ENCODE results near the gene ZNF143. TPM values are rescaled to one million over a fixed set of nuclear protein-coding genes. Genes with fewer than 3 reads are reported as not detected.
"Not testable (repeated sequence)": the region's sequence is repeated elsewhere in the genome, so short reads cannot be mapped to it uniquely, and the experiment has no call there.

ZNF143 gene
- 14.7 and 19.2 TPM in 2 replicates for total RNA-seq

DNA sequence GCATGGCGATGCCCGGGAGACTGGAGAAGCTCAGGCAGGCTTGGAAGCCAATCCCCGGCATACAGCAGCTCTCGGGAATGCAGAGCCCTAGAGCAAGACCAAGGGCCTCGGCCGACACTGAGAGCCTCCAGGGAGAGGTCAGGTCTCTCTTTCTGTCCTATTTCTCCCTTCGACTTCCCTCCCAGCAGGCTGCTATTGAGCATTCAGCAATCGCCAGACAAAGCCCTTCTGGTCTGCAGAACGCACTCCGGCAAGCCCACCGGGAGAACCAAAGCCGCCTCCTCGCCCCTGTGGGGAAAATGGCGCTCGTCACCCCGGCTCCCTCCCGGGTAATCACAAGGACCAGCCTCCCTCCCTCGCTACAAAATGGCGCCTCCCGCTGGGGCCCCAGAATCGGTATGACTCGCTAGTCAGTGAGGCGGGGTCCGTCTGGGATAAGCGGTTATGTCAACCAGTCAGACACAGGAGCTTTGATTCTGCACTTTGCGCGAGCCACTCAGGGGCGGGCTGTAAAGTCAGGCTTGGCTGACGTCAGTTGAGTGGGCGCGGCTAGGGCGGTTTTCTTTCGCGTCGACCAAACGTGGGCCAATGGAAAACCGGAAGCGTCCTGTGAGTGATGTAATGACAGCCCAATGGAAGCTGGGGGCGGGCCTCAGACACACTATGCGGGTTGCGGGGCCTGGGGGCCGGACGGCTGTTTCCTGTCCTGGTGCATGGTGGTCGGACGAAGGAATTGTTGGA, at the start of gene ZNF143:
TSS of gene ZNF143 (plus strand) at position 691 of the 741 bp plus-strand sequence. CDS start 10,297 bp downstream, outside the sequence.
- Histone ChIP-seq H3K36me3 (ENCODE audit: control insufficient read depth, insufficient read depth, low read length) (no peaks in the 10 kb centered on the region), H3K27me3 (ENCODE audit: control insufficient read depth, insufficient read depth, low read length) (no peaks in the 10 kb centered on the region), H3K4me3 (ENCODE audit: low read depth, low read length) (peak within 1 kb of the TSS; percentile 98)
- TF ChIP-seq, protein P1, sequence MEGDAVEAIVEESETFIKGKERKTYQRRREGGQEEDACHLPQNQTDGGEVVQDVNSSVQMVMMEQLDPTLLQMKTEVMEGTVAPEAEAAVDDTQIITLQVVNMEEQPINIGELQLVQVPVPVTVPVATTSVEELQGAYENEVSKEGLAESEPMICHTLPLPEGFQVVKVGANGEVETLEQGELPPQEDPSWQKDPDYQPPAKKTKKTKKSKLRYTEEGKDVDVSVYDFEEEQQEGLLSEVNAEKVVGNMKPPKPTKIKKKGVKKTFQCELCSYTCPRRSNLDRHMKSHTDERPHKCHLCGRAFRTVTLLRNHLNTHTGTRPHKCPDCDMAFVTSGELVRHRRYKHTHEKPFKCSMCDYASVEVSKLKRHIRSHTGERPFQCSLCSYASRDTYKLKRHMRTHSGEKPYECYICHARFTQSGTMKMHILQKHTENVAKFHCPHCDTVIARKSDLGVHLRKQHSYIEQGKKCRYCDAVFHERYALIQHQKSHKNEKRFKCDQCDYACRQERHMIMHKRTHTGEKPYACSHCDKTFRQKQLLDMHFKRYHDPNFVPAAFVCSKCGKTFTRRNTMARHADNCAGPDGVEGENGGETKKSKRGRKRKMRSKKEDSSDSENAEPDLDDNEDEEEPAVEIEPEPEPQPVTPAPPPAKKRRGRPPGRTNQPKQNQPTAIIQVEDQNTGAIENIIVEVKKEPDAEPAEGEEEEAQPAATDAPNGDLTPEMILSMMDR (IDR thresholded peaks at IDR 0.05; ENCODE audit: insufficient read depth, low read length, poor library complexity, severe bottlenecking): no peak
- DNase-seq (ENCODE audit: low read depth): peak; percentile 98

DNA sequence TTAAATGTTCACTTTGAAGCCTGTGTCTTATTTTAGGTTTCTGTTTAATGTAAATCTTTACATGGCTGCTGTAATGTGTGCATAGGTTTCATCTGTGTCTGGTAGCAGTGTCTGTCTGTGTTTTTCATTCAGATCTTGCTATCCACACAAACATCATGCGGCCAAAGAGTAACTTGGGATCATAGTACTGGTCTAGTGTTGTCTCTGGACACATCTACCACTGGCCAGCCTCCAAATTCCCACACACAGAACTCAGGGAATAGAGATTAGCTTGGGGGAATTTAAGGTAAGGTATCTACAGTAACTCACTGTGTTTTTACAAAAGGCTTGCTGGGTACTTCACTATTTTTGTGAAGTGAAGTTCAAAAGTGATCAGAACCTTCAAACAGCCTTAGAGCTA, 32.1 kb upstream of the ZNF143 start:
- Histone ChIP-seq H3K36me3 (ENCODE audit: control insufficient read depth, insufficient read depth, low read length) (no peaks in the 10 kb centered on the region), H3K4me3 (ENCODE audit: low read depth, low read length) (no peak overlapping the region), H3K27me3 (ENCODE audit: control insufficient read depth, insufficient read depth, low read length) (no peaks in the 10 kb centered on the region)
- TF ChIP-seq, protein P1 (IDR thresholded peaks at IDR 0.05; ENCODE audit: insufficient read depth, low read length, poor library complexity, severe bottlenecking): no peak
- DNase-seq (ENCODE audit: low read depth): no peak

DNA sequence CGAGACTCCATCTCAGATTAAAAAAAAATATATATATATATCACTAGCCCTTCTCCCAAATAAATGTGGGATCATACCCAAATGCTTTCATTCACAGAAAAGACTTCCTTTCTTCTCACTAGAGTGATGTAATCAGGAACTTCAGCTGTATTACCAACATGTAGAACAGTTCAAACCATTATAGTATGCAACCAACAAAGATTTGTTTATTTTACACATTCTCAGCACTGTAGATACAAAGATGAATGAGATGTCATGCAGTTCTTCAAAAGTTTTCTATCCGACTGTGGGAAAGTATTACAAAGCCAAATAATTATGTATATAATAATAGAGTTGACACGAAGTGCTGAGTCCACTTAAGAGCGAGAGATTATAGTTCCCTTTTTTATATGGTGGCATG, 22.2 kb upstream of the ZNF143 start:
- no peak overlapping the region for H3K4me3 ChIP-seq (ENCODE audit: low read depth, low read length)
- DNase-seq (ENCODE audit: low read depth): no peak
- TF ChIP-seq, protein P1 (IDR thresholded peaks at IDR 0.05; ENCODE audit: insufficient read depth, low read length, poor library complexity, severe bottlenecking): no peak
- peaks cover 2% of the 10 kb centered on the region for H3K36me3 ChIP-seq (ENCODE audit: control insufficient read depth, insufficient read depth, low read length)
- no peaks in the 10 kb centered on the region for H3K27me3 ChIP-seq (ENCODE audit: control insufficient read depth, insufficient read depth, low read length)

DNA sequence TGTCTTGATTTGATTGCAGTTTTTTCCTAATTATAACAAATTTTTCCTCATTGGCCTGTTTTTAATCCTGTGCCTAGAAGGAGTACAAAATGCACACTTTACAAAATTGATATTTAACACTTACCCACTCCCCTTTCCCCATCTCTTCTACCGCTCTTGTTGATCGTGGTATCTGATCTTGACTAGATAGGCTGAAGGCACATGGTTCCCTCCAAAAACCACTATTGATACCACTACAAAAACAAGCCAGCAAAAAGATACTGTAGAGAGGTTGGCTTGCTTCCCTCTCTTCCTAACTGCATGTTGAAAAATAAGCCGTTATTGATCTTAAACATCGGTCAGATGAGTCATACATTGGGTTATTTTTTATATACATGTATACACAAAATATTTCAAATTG, 14.6 kb upstream of the ZNF143 start:
- peaks cover 2% of the 10 kb centered on the region for H3K36me3 ChIP-seq (ENCODE audit: control insufficient read depth, insufficient read depth, low read length)

DNA sequence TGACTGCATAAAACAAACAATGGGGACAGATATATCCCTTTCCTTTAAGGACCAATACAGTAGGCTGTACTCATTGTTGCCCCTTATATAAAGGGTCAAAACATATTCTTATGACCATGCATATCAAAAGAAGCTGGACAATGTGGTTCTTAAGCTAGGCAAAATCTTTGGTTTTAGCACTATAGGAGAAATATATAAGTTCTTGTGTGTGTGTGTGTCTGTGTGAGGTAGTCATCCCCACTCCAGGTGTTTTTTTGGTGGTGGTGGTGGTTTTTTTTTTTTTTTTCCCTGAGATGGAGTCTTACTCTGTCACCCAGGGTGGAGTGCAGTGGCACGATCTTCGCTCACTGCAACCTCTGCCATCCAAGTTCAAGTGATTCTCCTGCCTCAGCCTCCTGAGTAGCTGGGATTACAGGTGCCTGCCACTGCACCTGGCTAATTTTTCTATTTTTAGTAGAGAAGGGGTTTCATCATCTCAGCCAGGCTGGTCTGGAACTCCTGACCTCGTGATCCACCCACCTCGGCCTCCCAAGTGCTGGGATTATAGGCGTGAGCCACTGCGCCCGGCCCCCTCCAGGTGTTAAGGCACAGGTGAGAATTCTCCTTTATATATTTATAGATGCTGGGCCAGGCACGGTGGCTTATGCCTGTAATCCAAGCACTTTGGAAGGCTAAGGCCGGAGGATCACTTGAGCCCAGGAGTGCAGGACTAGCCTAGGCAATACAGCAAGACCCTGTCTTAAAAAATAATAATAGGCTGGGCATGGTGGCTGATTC, 12.0 kb upstream of the ZNF143 start:
- Histone ChIP-seq H3K27me3 (ENCODE audit: control insufficient read depth, insufficient read depth, low read length) (no peaks in the 10 kb centered on the region), H3K36me3 (ENCODE audit: control insufficient read depth, insufficient read depth, low read length) (no peaks in the 10 kb centered on the region), H3K4me3 (ENCODE audit: low read depth, low read length) (no peak overlapping the region)
- DNase-seq (ENCODE audit: low read depth): no peak
- TF ChIP-seq, protein P1 (IDR thresholded peaks at IDR 0.05; ENCODE audit: insufficient read depth, low read length, poor library complexity, severe bottlenecking): no peak

More for the DNA sequence above, 14.6 kb upstream of the ZNF143 start:
- Histone ChIP-seq H3K27me3 (ENCODE audit: control insufficient read depth, insufficient read depth, low read length) (no peaks in the 10 kb centered on the region), H3K4me3 (ENCODE audit: low read depth, low read length) (no peak overlapping the region)
- TF ChIP-seq, protein P1 (IDR thresholded peaks at IDR 0.05; ENCODE audit: insufficient read depth, low read length, poor library complexity, severe bottlenecking): no peak
- no peak for DNase-seq (ENCODE audit: low read depth)

DNA sequence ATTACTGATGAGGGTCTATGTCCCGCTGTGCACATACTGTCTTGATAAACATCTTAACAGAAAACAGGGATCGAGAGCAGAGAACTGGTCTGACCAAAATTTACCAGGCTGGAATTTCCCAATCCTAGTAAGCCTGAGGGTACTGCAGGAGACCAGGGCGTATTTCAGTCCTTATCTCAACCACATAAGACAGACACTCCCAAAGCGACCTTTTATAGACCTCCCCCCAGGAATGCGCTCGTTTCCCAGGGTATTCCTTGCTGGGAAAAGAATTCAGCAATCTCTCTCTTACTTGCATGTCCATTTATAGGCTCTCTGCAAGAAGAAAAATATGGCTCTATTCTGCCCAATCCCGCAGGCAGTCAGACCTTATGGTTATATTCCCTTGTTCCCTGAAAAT, 8.8 kb upstream of the ZNF143 start:
- not testable (repeated sequence) for H3K4me3 ChIP-seq (ENCODE audit: low read depth, low read length); H3K36me3 ChIP-seq (ENCODE audit: control insufficient read depth, insufficient read depth, low read length); DNase-seq (ENCODE audit: low read depth); H3K27me3 ChIP-seq (ENCODE audit: control insufficient read depth, insufficient read depth, low read length)
